HG03521 (cell line): Measurements from ENCODE around the gene TBC1D16.

Experiments used
- ATAC-seq: cut with Tn5 transposase; IDR thresholded peaks from one replicate; pipeline ENCODE4 v1.9.1; 2021; ENCODE audit warnings: mild to moderate bottlenecking, moderate library complexity; ENCODE audit not compliant: unreplicated experiment

The TBC1D16 gene

DNA sequence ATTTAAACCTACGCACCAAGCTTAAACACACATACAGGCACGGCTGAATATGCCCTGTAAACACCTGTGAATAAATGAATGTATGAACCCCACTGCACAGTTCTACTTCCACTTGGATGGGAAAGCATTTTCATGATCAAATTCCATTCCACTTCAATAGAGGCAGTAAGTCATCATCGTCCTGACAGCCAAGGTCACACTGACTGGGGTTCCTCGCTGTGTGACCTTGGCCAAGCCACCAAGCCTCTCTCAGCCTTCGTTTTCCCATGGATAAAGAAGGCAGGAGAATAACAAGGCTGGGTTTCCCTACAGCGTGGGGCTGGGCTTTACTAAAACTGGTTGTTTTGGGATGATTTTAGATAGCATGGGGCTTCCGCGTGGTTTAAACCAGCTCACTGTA lies 82.8 kb downstream of the TBC1D16 start:
- ATAC-seq, result no peak

DNA sequence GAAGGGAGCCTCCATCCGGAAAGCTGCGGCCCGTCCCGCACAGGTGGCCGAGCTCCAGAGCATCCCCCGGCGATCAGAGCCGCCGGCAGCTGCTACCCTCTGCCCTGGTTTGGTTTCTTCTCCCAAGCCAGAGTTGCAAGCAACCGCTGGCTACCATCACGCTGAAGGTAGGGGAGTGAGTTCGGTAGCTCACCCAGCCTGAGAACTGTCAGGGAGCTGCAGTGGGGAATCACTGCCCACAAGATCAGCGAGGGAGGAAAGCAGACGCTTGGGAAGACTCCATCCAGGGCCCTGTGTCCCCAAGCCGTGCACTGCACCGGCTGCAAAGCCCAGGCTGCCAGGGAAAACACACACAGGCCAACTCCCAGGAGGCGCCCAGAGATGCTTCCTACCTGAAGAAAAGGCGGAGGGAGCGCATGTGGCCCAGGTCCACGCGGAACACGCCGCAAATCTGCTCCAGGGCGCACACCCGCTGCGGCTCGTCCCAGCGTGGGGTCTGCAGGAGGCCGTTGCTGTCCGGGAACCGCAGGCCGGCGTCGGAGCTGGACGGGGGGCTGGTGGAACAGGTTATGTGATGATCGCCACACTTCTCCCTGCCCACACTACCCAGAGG lies 83.3 kb downstream of the TBC1D16 start:
- ATAC-seq, result no peak

DNA sequence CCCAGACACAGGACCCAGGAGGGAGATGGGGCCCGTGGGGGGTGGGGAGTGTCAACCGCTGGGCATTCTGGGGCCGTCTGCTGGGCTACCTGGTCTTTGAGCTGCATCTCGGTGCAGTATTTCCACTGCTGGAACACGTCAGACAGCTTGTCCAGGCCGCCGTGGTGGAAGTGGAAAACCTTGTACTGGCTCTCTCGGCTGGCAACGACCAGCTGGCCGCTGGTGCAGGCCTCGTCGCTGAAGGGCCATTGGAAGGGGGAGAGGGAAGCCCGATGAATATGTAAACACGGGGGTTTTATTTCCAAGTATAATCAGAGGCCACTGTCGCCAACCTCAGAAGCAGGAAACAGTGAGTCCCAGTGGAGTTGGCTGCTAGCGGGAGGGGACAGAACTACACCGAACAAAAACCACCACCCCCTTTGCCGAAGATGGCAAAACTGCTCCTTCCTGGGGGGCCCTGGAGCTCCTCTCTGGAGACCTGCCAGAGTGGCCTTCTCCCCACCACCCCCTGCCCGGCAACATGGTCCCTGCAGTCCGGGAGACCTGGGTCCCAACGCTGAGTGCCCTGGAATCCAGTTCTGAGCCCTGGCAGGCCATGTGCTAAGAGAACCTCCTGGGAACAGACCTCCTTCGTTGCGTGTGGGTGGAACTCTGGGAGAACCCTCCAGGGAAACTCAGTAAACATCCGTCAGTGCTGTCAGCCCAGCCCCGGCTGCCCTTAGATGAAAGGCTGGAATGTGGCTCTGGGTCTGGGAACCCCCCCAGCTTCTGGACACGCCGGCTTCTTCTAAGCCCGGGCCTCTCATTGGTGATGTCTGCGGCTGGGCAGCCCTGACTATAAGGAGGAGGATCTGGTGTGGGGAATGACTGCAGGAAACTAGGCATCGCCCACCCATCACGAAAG lies 84.1 kb downstream of the TBC1D16 start:
- no peak for ATAC-seq

DNA sequence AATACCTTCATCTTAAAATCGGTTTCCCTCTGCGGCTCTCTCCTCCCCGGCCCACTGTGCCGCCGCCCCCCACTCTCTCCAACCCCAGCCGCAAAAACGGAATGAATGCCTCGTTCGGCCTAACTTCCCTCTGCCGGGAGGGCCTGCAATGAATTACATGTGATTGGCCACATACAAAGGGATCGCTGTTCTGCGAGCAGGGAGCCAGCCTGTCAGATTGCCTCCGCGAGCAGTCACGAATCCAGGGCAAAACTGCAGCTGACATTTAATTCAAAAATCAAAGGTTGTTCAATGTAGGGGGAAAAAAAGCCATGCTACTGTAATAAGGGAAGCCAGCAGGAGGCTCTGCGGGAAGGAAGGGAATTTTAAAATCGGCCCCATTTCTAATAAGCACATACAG lies 84.9 kb downstream of the TBC1D16 start:
- ATAC-seq, result no peak

DNA sequence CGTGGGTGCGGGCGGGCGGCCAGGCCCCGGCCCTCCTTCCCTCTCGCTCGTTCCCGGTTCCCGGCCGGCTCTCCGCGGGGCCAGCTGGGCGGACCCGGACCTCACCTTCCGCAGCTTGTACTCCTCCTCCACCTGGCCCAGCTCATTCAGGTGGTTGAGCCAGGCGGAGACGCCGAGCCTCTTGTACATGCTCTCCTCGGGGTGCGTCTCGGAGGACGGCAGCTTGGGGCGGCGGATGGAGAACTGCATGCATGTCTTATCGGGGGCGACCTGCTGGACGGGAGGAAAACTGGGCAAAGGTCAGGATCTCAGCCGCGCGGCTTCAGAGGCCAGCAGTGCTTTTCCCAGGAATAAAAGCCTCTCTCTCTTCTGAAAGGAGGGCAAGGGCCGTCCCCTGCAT lies 85.4 kb downstream of the TBC1D16 start:
- ATAC-seq, result no peak

DNA sequence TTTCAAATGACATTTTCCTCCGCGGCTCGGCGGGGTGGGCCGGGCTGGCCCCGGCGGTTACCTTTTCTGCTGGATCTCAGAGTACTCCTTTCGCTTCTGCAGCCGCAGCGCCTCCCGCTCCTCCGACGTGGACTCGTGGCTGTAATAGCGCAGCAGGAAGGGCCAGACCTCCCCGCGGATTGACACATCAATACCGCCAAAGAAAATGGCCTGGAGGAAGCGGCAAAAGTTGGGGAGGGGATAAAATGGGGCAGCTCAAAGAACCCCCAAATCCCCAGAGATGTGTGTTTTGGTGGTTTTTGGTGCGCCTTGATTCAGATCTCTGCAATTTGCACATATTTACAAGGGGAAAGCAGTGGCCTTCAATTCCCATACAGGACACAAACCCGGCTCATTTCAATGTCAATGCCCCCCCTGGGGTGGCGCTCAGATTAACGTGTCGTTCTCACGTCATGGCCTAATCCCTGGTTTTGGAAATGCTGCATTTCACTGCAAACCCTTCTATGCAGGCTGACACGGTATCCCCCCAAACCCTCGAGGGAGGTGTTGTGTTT lies 85.9 kb downstream of the TBC1D16 start:
- no peak for ATAC-seq

DNA sequence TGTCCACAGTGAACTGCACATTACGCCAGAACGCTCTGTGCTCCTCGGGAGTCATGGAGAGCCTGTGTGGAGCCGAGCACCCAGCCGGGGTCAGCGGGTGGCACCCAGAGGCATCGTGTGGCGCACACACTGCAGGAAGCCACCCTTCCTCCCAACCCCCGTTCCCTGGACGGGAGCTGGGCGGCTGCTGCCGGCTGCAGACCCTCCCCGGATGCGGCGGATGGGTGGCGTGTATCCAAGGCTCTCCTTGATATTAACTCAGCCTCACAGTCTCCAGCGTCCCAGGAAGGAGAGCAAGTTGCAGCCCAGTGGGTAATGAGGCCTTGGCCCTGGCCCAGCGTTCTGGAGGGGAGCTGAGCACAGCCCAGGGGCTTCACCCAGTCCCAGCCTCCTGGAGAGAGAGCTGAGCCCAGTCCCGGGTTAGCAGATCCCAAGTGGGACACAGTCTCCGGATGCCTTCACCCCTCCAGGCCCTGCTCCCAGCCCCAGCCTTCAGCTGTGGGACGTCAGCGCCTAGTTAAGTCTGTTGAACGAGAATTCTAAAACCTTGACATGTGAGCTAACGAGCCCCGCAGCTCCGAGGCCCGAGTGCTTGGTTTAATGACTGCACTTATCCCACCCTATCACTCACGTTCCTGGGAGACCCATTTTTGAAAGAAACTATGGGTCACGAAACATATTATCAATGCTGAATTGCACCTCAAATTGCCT lies 86.6 kb downstream of the TBC1D16 start:
- ATAC-seq, result no peak

DNA sequence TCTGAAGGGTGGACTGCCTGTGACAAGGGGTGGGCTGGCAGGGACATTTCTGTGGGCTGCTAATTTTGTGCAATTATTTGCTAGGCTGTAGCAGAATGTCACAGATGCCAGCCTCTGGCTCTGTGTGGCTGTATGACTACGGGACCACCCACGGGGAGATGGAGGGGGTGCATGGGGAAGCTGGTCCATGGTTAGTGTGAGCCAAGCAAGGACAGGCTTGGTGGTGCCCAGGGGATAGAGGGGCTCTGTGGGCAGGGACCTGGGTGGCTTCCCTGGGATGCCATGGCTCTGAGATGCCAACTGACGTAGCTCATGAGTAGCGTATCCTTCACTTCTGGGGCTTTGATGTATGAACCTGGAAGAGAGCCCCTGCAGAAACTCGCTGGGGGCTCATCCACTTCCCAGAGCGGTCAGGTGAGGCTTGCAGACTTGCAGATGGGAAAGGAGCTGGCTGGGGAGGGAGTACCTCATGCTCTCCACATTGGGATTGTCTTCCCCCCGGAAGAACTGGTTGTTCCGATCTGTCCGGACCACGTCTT lies 87.2 kb downstream of the TBC1D16 start:
- no peak for ATAC-seq

DNA sequence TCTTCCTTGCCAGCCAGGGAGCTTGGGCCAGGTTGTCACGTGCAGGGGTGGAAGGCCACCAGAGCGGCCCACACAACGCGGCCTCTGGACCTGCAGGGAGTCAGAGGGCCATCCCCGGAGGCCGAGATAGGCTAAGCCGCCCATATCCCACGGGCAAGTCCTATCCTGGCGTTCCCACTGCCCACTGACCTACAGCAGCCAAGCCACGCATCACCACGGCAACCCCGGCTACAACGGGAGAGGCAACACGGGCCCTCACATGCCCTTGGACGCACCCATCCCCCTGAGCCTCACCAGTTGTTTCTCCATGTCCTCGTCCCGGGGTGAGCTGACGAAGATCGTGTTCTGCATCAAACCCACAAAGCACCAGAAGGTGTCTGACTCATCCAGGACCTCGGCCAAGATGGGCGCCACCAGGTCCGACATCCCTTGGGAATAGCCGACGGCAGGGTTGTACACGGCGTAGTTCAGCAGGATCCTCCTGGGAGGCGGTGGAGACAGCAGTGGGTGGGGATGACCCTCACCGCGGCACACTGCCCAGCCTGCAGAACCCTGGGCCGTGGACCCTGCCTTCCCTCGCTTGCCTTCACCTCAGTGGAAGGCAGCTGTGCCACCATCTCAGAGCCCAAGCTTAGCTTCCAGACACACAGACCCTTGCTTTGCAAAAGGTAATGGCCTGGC lies 88.2 kb downstream of the TBC1D16 start:
- ATAC-seq, result no peak

DNA sequence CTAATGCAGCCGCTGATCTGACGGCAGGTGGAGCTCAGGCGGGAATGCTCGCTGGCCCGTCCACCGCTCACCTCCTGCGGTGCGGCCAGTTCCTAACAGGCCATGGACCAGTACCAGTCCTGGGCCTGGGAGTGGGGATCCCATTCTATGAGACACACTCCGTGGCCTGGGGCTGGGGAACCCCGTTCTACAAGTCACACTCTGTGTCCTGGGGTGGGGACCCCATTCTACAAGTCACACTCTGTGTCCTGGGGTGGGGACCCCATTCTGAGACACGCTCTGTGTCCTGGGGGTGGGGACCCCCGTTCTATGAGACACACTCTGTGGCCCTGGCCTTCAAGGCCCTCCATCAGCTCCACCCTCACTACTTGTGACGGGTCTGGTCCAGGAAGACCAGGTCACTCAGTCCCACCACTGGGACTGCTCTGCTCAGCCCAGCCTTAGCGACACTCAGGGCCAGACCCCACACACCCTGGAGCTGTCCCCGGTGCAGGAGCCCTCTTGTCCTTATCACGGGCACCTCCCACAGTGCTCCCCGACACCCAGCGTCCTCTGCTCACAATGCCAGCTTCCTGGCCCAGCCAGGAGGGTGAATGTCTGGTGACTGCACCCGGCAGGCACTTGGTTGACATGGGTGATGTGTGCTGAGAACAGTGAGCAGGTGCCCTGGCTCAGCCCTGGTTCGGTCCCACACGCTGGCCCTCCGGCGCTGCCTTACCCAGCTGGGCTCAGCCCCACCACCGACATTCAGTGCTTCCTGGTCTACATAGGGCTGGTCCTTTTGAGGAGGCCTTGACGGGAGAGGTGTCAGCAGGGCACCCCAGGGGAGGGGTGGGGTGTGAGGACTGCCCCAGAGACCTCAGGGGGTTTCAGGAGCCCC lies 89.1 kb downstream of the TBC1D16 start:
- no peak for ATAC-seq

DNA sequence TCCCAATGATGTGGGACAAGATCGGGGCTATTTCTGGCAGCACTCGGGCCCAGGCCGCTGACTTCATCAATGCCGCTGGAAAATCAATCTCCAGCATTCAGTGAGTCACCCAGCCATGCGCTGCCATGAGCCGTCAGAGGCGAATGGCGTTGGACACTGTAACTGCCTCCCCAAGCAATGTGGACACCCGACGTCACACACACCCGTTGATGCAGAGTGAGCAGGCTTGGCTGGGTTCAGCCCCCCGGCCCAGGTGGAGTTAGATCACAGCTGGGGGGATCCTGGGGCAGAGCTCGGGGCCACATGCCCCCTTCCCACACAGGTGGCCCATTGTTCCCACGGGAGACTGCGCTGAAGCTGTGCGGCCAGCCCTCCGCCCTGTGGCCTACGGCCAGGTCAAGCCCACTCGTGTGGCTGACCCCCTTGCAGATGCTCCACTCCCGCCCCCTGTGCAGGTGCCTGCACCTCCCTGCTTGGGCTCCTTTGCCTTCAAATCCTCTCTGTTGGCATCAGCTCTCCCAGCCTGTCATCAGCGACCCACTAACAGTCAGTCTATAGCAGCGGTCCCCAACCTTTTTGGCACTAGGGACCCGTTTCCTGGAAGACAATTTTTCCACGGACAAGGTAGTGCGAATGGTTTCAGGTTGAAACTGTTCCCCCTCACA lies 89.9 kb downstream of the TBC1D16 start:
- no peak for ATAC-seq

DNA sequence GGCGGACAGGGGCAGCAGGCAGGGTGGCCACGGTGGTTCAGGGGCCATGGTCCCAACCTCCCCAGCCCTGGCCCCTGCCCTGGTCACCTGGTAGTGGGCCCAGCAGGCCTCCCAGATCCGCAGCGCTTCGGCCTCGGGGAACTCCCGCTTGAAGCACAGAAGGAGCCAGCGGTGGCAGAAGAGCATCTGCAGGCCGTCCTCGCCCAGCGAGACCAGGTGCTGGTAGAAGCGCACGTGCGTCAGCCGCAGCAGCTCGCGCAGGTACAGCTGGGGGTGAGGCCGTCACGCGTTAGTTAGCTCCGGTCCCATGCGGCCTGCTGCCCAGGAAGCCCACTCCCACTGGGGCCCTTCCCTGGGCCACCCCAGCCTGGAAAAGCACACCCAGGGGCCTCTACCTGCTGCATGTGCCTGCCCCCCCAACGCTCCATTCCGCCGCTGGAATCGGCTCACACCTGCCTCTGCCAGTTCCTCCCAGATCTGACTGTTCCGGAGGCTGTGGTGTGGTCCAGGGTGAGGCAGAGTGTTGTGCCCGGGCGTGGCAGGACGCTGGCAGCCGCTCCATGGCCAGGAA lies 90.8 kb downstream of the TBC1D16 start:
- no peak for ATAC-seq

DNA sequence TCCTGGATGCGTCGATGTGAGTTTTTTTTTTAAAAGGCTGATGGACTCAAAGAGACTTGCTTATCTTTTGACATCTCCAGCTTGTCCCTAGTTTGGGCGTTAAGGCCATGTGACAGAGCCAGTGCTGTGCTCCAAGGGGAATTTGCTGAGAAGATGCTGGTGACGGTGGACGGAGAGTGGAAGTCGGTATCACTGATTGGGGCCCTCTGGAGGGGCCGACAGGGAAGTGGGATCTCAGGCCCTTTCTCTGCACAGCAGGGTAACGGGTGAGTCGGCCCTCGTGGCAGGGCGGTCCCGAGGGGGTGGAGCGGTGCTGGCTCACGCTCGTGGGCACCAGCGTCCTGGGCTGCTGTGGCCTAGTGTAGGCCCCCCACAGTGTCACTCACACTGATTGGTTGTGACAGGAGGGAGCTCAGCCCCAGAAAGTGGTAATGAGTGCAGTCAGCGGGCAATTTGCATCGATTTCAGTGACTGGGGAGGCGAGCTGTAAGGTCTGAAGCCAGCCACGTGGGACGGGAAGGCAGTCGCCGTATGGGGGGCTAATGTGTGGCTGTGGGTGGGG lies 91.3 kb downstream of the TBC1D16 start:
- no peak for ATAC-seq

DNA sequence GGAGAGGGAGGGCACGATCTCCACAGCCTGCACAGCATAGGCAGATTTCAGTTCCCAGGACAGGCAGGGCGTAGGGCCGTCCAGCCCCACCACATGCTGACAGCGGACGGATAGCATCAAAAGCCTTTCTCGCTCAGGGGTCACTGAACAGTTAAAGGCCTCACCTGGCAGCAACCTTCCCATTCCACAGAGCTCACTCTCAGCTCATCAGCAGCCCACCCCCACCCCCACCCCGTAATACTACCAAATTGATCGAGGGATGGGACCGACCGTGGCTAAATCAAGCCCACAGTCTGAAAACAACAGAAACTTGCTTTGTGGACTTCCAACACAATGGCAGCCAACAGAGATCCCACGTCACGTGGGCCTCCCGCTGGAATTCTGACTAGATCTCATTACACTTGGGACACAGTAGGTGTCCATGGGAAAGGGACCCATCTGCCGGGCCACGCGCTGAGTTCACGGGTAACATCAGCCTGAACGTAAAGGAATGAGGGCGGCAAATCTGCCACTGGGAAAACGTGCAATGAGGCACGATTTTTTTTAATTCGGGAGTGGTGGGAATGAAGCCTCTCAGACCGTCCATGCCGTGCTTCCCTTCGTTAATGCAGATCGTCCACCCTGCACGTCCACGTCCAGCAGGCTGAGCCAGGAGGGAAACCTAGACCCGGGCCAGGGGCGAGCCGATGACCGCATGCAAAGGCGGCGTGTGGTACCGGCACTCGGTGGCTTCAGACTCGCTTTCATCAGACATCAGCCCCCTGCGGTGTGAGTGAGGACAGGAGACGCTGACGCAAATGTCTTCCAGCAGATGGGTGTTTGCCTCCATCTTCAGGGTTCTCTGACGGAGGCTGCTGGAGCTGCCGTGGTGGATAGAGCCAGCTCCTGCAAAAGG lies 92.1 kb downstream of the TBC1D16 start:
- no peak for ATAC-seq

DNA sequence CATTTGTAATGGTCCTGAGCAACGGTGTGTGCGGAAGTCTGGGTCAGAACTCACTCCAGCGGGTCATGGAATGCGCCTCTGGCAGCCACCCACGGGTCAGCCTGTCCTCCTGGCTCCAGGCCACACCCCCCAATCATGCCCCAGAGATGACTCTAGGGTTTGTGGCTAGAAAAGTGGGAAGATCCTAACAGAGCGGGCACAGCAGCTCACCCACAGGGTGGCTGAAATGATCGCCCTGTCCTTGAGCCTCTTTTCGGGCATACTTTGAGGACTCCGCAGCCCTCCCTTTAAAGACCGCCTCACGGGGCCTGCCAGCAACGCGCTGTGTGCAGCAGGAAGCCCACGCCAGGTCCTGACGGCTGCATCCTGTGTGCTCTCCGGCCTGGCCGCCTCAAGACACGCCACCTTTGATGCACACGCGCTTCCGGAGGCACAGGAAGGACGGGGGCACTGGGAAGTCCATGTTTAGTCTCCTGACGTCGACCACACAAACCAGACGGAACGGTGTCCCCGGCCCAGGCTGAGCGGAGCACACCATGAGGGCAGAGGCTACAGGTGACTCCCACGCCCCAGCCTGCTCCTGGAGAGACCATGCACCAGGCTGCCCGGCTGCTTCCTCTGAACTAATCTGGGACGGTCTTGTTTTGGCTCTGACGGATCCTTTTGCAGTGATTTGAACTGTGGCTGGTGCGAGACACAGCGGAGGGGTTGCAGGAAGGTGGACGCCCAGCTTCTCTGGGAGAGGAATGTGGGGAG lies 92.9 kb downstream of the TBC1D16 start:
- ATAC-seq, result no peak

DNA sequence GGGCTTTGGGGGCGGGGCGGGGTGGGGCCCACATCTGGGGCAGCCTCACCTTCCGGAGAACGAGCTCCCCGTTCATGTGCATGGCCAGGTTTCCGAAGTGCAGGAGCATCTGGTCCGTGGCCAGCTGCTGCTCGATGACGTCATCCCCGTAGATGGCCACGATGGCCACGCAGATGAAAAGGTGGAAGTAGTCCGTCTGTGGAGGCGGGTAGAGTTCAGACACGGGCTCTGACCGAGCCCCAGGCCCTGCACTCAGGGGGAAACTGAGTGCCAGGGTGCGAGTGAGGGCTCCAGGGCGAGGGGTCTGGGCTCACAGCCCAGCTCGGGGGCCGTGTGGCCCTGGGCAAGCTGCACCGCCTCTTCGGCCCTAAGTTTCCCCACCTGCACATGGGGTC lies 93.7 kb downstream of the TBC1D16 start:
- ATAC-seq, result no peak
